Mesenchymal stem cell (in vitro differentiated cells and primary cell): ENCODE results near the gene BID.

ENCODE experiments used
- DNase-seq: peaks from one replicate; pipeline ENCODE4 v3.0.0-alpha.2; 2013
- H2AFZ ChIP-seq: one replicate; pipeline ENCODE4 v1.6.1; 2013; ENCODE audit warnings: low read depth, mild to moderate bottlenecking, control low read depth, inconsistent platforms, low read length, moderate library complexity
- H2AK5ac ChIP-seq: 2 replicates; pipeline ENCODE4 v1.6.1; 2013; ENCODE audit warnings: low read length, moderate library complexity, mild to moderate bottlenecking, inconsistent platforms; ENCODE audit not compliant: severe bottlenecking
- H2BK120ac ChIP-seq: one replicate; pipeline ENCODE4 v1.6.1; 2013; ENCODE audit warnings: low read depth, mild to moderate bottlenecking, inconsistent platforms, low read length, moderate library complexity
- H2BK12ac ChIP-seq, 2 experiments: one replicate each; pipeline ENCODE4 v1.6.1; 2013; ENCODE audit warnings: inconsistent platforms in 2 of 2, low read length in 2 of 2, mild to moderate bottlenecking in 2 of 2, moderate library complexity in 2 of 2, control low read depth in 1 of 2
- H2BK15ac ChIP-seq: one replicate; pipeline ENCODE4 v1.6.1; 2013; ENCODE audit warnings: mild to moderate bottlenecking, low read depth, inconsistent platforms; ENCODE audit not compliant: poor library complexity, severe bottlenecking
- H2BK5ac ChIP-seq: 2 replicates; pipeline ENCODE4 v1.6.1; 2013; ENCODE audit warnings: low read depth, mild to moderate bottlenecking, low read length, control low read depth, inconsistent platforms; ENCODE audit not compliant: poor library complexity, severe bottlenecking
- H3K14ac ChIP-seq, 2 experiments: one replicate each; pipeline ENCODE4 v1.6.1; 2013; ENCODE audit warnings: inconsistent platforms in 2 of 2, low read length in 2 of 2, control low read depth in 1 of 2, mild to moderate bottlenecking in 1 of 2, moderate library complexity in 1 of 2
- H3K18ac ChIP-seq, 2 experiments: one replicate each; pipeline ENCODE4 v1.6.1; 2013; ENCODE audit warnings: inconsistent platforms in 2 of 2, low read length in 2 of 2, control low read depth in 1 of 2, low read depth in 1 of 2, mild to moderate bottlenecking in 1 of 2
- H3K23ac ChIP-seq, 2 experiments: one replicate each; pipeline ENCODE4 v1.6.1; 2013; ENCODE audit warnings: inconsistent platforms in 2 of 2, low read length in 2 of 2, mild to moderate bottlenecking in 2 of 2, moderate library complexity in 2 of 2, control low read depth in 1 of 2
- H3K27ac ChIP-seq: 2 replicates; pipeline ENCODE4 v1.5.1; 2013; ENCODE audit warnings: mild to moderate bottlenecking, moderate library complexity, low read length, control low read depth, inconsistent platforms; ENCODE audit not compliant: poor library complexity, severe bottlenecking
- H3K27me3 ChIP-seq, 2 experiments: 2 replicates each; pipeline versions ENCODE4 v1.6.1 to v1.7.0; 2013; ENCODE audit warnings: low read length in 2 of 2, mild to moderate bottlenecking in 2 of 2, moderate library complexity in 2 of 2, control low read depth in 1 of 2, inconsistent platforms in 1 of 2; ENCODE audit not compliant: control insufficient read depth in 1 of 2, insufficient read depth in 1 of 2
- H3K36me3 ChIP-seq, 2 experiments: 2 replicates each; pipeline versions ENCODE4 v1.6.1 to v1.7.0; 2013; ENCODE audit warnings: low read length in 2 of 2, control low read depth in 1 of 2, inconsistent platforms in 1 of 2, low read depth in 1 of 2, mild to moderate bottlenecking in 1 of 2; ENCODE audit not compliant: insufficient read depth in 2 of 2, control insufficient read depth in 1 of 2
- H3K4ac ChIP-seq, 2 experiments: one replicate each; pipeline ENCODE4 v1.6.1; 2013; ENCODE audit warnings: inconsistent platforms in 2 of 2, low read length in 2 of 2, mild to moderate bottlenecking in 2 of 2, moderate library complexity in 2 of 2, control low read depth in 1 of 2, low read depth in 1 of 2
- H3K4me1 ChIP-seq: 2 replicates; pipeline ENCODE4 v1.6.1; 2013; ENCODE audit warnings: low read depth, low read length, control low read depth; ENCODE audit not compliant: control insufficient read depth, insufficient read depth
- H3K4me2 ChIP-seq: 2 replicates; pipeline ENCODE4 v1.6.1; 2013; ENCODE audit warnings: low read length, mild to moderate bottlenecking, inconsistent platforms; ENCODE audit not compliant: poor library complexity, severe bottlenecking
- H3K4me3 ChIP-seq, 2 experiments: 2 replicates each; pipeline versions ENCODE4 v1.5.1 to v1.7.0; 2013; ENCODE audit warnings: low read length in 2 of 2, mild to moderate bottlenecking in 2 of 2, control low read depth in 1 of 2, low read depth in 1 of 2; ENCODE audit not compliant: insufficient read depth in 1 of 2
- H3K79me1 ChIP-seq: replicated peaks from 2 replicates; pipeline ENCODE4 v1.6.1; 2013; ENCODE audit warnings: mild to moderate bottlenecking, control low read depth, low read length, inconsistent platforms; ENCODE audit not compliant: poor library complexity, severe bottlenecking
- H3K9ac ChIP-seq: 2 replicates; pipeline ENCODE4 v1.7.0; 2013; ENCODE audit warnings: mild to moderate bottlenecking, low read length, moderate library complexity
- H3K9me3 ChIP-seq: 2 replicates; pipeline ENCODE4 v1.7.0; 2013; ENCODE audit warnings: mild to moderate bottlenecking, low read length; ENCODE audit not compliant: control insufficient read depth
- H4K8ac ChIP-seq: one replicate; pipeline ENCODE4 v1.6.1; 2013; ENCODE audit warnings: inconsistent platforms, mild to moderate bottlenecking, low read length, moderate library complexity
- H4K91ac ChIP-seq: one replicate; pipeline ENCODE4 v1.6.1; 2013; ENCODE audit warnings: mild to moderate bottlenecking, low read length, inconsistent platforms
- WGBS: methylation state at CpG from one replicate; pipeline ENCODE4 v1.1.7; 2013; ENCODE audit warnings: mixed read lengths; 5-methylcytosine and 5-hydroxymethylcytosine counted together

The BID gene

GRCh38 chr22:17780116-17780740, 6.0 kb upstream of the BID start:
- H2BK12ac ChIP-seq = no peak overlapping the region
- H2BK120ac ChIP-seq = no peak overlapping the region
- H3K4ac ChIP-seq = no peak overlapping the region
- no peaks in the 10 kb centered on the region for H3K36me3 ChIP-seq
- H3K4me2 ChIP-seq = no peak overlapping the region
- H3K27ac ChIP-seq = no peak overlapping the region
- no peak overlapping the region for H2BK15ac ChIP-seq
- H3K9me3 ChIP-seq = no peaks in the 10 kb centered on the region
- no peak overlapping the region for H2AFZ ChIP-seq
- no peak overlapping the region for H2AK5ac ChIP-seq
- DNase-seq = no peak
- peaks cover 26% of the 10 kb centered on the region for H3K4me1 ChIP-seq
- 71% methylated on average over 17 of the region's 19 CpGs for WGBS
- H3K79me1 ChIP-seq = no peaks in the 10 kb centered on the region
- H4K8ac ChIP-seq = no peak overlapping the region
- no peak overlapping the region for H3K14ac ChIP-seq
- no peak overlapping the region for H3K9ac ChIP-seq
- H4K91ac ChIP-seq = no peak overlapping the region
- H3K4me3 ChIP-seq = no peak overlapping the region
- no peak overlapping the region for H2BK5ac ChIP-seq
- no peak overlapping the region for H3K18ac ChIP-seq
- no peak overlapping the region for H3K23ac ChIP-seq
- peaks cover 0 to 14% of the 10 kb centered on the region in 2 experiments for H3K27me3 ChIP-seq

- no peak overlapping the region for H3K14ac ChIP-seq
Observed at GRCh38 chr22:17779286-17780115, 5.2 kb upstream of the BID start.

GRCh38 chr22:17778412-17778976, 4.2 kb upstream of the BID start:
- no peak overlapping the region for H2BK15ac ChIP-seq
- H3K27me3 ChIP-seq = peaks cover 0 to 14% of the 10 kb centered on the region in 2 experiments
- H3K79me1 ChIP-seq = peaks cover under 1% of the 10 kb centered on the region
- H3K9ac ChIP-seq = no peak overlapping the region
- DNase-seq = no peak
- no peak overlapping the region for H3K4me2 ChIP-seq
- no peak overlapping the region for H2BK12ac ChIP-seq
- no peak overlapping the region for H3K18ac ChIP-seq
- H3K23ac ChIP-seq = no peak overlapping the region
- H3K4me1 ChIP-seq = peaks cover 30% of the 10 kb centered on the region
- no peak overlapping the region for H2BK5ac ChIP-seq
- H2AK5ac ChIP-seq = no peak overlapping the region
- no peak overlapping the region for H2AFZ ChIP-seq
- WGBS = 93% methylated on average over 23 of the region's 23 CpGs
- H4K8ac ChIP-seq = no peak overlapping the region
- H3K27ac ChIP-seq = no peak overlapping the region
- no peak overlapping the region for H3K14ac ChIP-seq
- no peaks in the 10 kb centered on the region for H3K36me3 ChIP-seq
- no peak overlapping the region for H4K91ac ChIP-seq
- no peak overlapping the region for H2BK120ac ChIP-seq
- no peaks in the 10 kb centered on the region for H3K9me3 ChIP-seq
- H3K4me3 ChIP-seq = no peak overlapping the region
- H3K4ac ChIP-seq = no peak overlapping the region

More at GRCh38 chr22:17779286-17780115, 5.2 kb upstream of the BID start:
- H3K79me1 ChIP-seq = no peaks in the 10 kb centered on the region
- H2BK120ac ChIP-seq = no peak overlapping the region
- no peak overlapping the region for H3K18ac ChIP-seq
- H2AFZ ChIP-seq = no peak overlapping the region
- H3K9ac ChIP-seq = no peak overlapping the region
- H3K27ac ChIP-seq = no peak overlapping the region
- H4K91ac ChIP-seq = no peak overlapping the region
- no peak overlapping the region for H3K4me3 ChIP-seq
- H2BK5ac ChIP-seq = no peak overlapping the region
- H3K9me3 ChIP-seq = no peaks in the 10 kb centered on the region
- WGBS = 86% methylated on average over 26 of the region's 27 CpGs
- no peak overlapping the region for H2BK15ac ChIP-seq
- H3K23ac ChIP-seq = no peak overlapping the region
- no peak overlapping the region for H3K4me2 ChIP-seq
- H2BK12ac ChIP-seq = no peak overlapping the region
- DNase-seq = no peak
- no peak overlapping the region for H3K4ac ChIP-seq
- H4K8ac ChIP-seq = no peak overlapping the region
- no peaks in the 10 kb centered on the region for H3K36me3 ChIP-seq
- peaks cover 0 to 14% of the 10 kb centered on the region in 2 experiments for H3K27me3 ChIP-seq
- H3K4me1 ChIP-seq = peaks cover 26% of the 10 kb centered on the region
- no peak overlapping the region for H2AK5ac ChIP-seq

GRCh38 chr22:17777717-17778044, 3.4 kb upstream of the BID start:
- Histone ChIP-seq H3K27me3 (peaks cover 0 to 14% of the 10 kb centered on the region in 2 experiments), H2AFZ (no peak overlapping the region), H3K18ac (no peak overlapping the region), H3K4ac (no peak overlapping the region), H2AK5ac (no peak overlapping the region), H3K14ac (no peak overlapping the region), H2BK5ac (no peak overlapping the region), H3K36me3 (no peaks in the 10 kb centered on the region), H3K27ac (no peak overlapping the region), H3K79me1 (peaks cover 4% of the 10 kb centered on the region), H2BK120ac (no peak overlapping the region), H3K4me1 (peaks cover 38% of the 10 kb centered on the region), H3K4me2 (no peak overlapping the region), H3K4me3 (no peak overlapping the region), H3K9ac (peak overlapping the region; percentile 20), H4K91ac (no peak overlapping the region), H2BK12ac (no peak overlapping the region), H3K23ac (no peak overlapping the region), H4K8ac (no peak overlapping the region), H2BK15ac (no peak overlapping the region), H3K9me3 (no peaks in the 10 kb centered on the region)
- DNase-seq = no peak
- 77% methylated on average over 4 of the region's 6 CpGs for WGBS
